ENCODE measurements around the gene MCF2L. TPM values are rescaled to one million over a fixed set of nuclear protein-coding genes. Genes with fewer than 3 reads are reported as not detected.

The MCF2L gene
- polyA plus RNA-seq, 10 donors, result 18.2 to 31.6 (median 20.6) TPM

- no peak for DNase-seq
Measured at GRCh38 chr13:113112893-113113845, 144.2 kb downstream of the MCF2L start.

GRCh38 chr13:113113846-113114271, 144.8 kb downstream of the MCF2L start:
- DNase-seq, result no peak

GRCh38 chr13:113114511-113115362, 145.7 kb downstream of the MCF2L start:
- no peak for DNase-seq

GRCh38 chr13:113115363-113116205, 146.6 kb downstream of the MCF2L start:
- DNase-seq, result no peak

GRCh38 chr13:113116206-113116800, 147.3 kb downstream of the MCF2L start:
- DNase-seq, result no peak

GRCh38 chr13:113116871-113117271, 147.9 kb downstream of the MCF2L start:
- no peak for DNase-seq

- no peak for DNase-seq
Measured at GRCh38 chr13:113117335-113117872, 148.4 kb downstream of the MCF2L start.

- no peak for DNase-seq
Measured at GRCh38 chr13:113117911-113118260, 148.9 kb downstream of the MCF2L start.

- no peak for DNase-seq
Measured at GRCh38 chr13:113118261-113119021, 149.4 kb downstream of the MCF2L start.

- no peak for DNase-seq
Measured at GRCh38 chr13:113119166-113119821, 150.3 kb downstream of the MCF2L start.

- no peak for DNase-seq
Measured at GRCh38 chr13:113119822-113120189, 150.8 kb downstream of the MCF2L start.

- no peak for DNase-seq
Measured at GRCh38 chr13:113120300-113121182, 151.5 kb downstream of the MCF2L start.

- no peak for DNase-seq
Measured at GRCh38 chr13:113121183-113121927, 152.3 kb downstream of the MCF2L start.

- no peak for DNase-seq
Measured at GRCh38 chr13:113121928-113122471, 153.0 kb downstream of the MCF2L start.

GRCh38 chr13:113122550-113123225, 153.7 kb downstream of the MCF2L start, which contains the start of gene F10:
TSS of gene F10 (plus strand) at chr13:113122799. CDS start at chr13:113122856, 57 bp downstream.
- DNase-seq, result peak; percentile 54 to 88 (median 76)
